Measurements from ENCODE around the gene OR2J3. TPM values are rescaled to one million over a fixed set of nuclear protein-coding genes. Genes with fewer than 3 reads are reported as not detected.

The OR2J3 gene
- total RNA-seq, 1 donor from 2014 or later = not detected

Other genes starting within 250 kb of the OR2J3 start
- 55.7 and 58.3 TPM in 2 replicates for gene TRIM27, start 184.1 kb upstream of the OR2J3 start, total RNA-seq
- 1.5 and 1.7 TPM in 2 replicates for gene ZNF311, start 102.7 kb upstream of the OR2J3 start, total RNA-seq
- not detected in 2 replicates for gene OR2W1, start 62.9 kb upstream of the OR2J3 start, total RNA-seq
- gene OR2B3, start 20.7 kb upstream of the OR2J3 start, total RNA-seq = not detected in 2 replicates
- gene OR2J1, start 8.6 kb upstream of the OR2J3 start, total RNA-seq = not detected in 2 replicates
- not detected in 2 replicates for gene OR2J2, start 62.8 kb downstream of the OR2J3 start, total RNA-seq
- not detected in 2 replicates for gene OR14J1, start 193.6 kb downstream of the OR2J3 start, total RNA-seq